Nucleus accumbens (tissue), 56 donors: ENCODE data around the gene GPR31.

Source experiments
- DNase-seq, 56 donors: peaks; one replicate each; lab custom pipeline; 2025; lab: John Stamatoyannopoulos, UW

GPR31 gene

GRCh38 chr6:167122041-167122826 lies 35.5 kb downstream of the GPR31 start:
- no peak for DNase-seq

DNA sequence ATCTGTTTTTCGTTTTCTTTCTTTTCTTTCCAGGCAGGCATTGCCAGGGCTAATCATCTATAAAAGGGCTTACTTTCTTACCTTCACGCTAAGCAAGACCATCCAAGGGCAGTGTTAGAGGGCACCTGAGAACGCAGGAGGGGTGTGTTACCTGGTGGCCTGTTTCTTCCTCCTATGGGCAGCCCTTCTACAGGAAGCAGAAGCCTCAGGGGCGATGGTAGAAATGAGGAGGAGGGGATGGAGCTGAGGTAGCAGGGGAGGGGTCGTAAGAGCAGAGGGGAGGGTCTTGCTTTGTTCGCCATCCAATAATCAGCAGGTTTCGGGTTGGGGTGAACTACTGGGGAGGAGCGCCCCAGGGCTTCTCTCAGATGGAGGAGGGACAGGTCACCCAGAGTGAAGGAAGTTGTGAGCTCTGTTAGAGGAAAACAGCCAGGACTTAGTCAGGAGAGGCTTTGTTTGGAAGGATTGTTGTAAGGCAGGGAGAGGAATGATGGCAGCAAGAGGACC lies 36.4 kb downstream of the GPR31 start:
- DNase-seq, result no peak

DNA sequence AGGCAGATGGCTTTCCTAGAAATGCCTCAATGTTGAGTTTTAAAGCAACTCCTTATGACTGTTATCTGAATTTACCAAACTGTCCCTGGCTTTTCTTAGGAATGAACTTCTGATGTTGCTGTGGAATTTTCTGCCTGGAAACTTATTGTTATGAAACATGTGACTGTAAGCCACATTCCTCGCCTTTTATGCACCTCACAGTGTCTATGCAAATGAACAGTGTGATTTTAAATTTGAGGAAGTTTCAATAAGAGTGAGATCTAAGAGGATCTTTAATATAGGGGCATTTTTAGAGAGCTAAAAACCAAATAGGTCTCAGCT lies 37.2 kb downstream of the GPR31 start:
- no peak for DNase-seq

DNA sequence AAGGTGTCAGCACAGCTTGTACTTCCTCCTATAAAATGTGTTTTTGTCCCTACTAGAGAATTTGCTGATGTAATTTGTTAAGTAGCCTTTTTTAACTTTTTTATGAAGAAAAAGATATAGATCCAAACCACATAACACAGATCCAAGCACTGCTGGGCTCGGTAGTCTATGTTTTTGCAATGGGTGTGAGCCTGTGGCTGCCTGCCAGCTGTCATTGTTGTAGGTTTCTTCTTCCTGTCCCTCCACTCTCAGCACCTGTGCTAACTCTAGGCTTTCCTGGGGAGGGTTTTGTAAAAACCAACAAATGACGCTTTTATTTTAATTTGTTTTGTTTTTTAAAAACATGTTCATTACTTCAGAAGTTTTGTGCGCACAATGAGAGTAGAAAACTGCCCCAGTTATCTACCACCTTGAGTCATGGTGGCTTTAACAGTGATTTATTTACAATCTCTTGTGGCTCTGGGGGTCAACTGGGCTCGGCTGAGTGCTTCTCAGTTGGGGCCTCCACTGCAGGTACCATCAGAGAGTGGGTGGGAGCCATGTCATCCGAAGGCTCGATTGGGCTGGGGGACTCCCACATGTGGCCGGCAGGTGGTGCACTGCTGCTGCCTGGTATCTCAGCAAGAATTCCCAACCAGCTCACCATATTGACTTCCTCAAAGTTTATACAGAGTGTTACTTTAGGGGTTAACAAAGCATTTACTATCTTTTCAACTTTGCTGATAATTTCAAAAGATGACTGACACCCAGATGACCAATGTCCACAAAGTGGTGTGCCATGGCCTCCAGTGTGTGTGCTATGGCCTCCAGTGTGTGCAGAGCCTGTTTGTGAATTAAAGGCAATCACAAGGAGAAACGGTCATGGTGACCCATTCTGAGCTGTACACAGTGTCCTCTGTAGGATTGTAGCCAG lies 37.9 kb downstream of the GPR31 start:
- DNase-seq, result no peak

DNA sequence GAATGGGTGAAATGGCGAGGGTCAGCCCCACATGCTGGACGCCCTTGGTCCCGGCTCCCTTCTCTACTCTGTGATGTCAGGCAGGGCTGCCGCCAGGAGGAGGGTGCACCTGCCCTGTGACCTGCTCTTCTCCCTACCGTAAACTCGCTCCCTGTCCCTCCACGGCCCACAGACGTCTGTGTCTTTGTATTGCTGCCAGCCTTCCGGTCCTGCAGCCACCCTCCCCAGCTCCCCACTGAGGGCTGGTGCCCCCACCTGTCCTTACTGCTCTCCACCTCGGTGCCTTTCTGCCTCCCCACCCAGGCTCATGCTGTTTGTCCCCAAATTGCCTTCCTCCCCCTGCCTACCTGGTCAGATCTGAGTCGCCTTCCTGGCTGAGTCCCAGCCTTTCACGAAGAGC lies 38.9 kb downstream of the GPR31 start:
- no peak for DNase-seq

- no peak for DNase-seq
Measured at GRCh38 chr6:167118006-167118405, 39.8 kb downstream of the GPR31 start.

GRCh38 chr6:167116838-167117228 lies 40.9 kb downstream of the GPR31 start:
- no peak for DNase-seq

DNA sequence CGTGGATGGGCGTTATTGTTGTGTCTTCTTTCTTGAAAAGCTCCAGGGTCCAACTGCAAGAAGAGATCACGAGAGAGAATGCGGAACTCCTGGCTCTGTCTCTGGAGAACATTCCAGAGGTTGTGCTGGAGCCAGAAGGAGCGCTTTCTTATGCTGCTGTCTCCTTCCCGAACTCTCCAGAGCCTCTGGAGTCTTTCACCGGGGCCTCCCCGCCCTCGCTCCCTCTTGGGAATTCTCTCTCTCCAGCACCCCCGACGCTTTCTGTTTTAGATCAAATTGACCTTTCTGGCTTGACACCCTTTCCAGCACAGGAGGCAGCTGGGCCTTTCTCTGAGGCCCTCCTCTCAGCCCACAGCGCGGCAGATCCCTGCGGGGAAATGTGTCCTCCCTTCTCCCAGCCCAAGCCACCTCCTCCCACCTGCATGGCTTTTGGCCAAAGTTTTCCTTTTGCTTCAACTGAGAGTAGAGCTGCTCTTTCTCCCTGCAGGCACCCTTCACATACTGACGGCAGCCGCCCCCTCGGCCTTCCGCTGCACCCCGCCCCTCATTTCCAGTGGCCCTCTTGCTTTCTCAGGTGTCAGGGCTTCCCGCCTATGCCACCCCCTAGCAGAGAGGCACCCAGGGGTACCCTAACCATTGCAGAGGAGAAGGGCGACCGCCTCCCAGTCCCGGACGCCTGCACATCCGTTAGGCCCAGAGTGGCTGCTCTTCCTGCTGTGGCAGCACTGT lies 41.5 kb downstream of the GPR31 start:
- DNase-seq, result no peak

DNA sequence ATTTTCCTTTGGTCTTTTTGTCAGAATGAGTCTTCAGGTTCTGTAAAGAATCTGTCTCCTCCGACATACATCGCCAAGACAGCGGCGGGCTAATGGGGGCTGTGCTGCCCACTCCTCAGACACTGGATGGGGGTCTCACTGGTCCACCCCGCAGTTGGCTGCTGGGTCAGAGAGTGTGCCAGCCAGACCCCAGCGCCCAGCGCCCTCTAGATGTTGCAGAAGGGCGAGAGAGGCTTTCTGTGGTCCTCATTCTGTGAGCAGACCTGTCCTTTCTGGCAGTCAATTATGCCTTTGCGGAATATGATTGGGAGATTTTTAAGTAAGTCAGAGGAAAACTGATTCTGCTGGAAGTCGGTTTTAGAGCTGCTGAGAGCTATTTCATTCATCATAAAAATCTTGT lies 42.7 kb downstream of the GPR31 start:
- no peak for DNase-seq

DNA sequence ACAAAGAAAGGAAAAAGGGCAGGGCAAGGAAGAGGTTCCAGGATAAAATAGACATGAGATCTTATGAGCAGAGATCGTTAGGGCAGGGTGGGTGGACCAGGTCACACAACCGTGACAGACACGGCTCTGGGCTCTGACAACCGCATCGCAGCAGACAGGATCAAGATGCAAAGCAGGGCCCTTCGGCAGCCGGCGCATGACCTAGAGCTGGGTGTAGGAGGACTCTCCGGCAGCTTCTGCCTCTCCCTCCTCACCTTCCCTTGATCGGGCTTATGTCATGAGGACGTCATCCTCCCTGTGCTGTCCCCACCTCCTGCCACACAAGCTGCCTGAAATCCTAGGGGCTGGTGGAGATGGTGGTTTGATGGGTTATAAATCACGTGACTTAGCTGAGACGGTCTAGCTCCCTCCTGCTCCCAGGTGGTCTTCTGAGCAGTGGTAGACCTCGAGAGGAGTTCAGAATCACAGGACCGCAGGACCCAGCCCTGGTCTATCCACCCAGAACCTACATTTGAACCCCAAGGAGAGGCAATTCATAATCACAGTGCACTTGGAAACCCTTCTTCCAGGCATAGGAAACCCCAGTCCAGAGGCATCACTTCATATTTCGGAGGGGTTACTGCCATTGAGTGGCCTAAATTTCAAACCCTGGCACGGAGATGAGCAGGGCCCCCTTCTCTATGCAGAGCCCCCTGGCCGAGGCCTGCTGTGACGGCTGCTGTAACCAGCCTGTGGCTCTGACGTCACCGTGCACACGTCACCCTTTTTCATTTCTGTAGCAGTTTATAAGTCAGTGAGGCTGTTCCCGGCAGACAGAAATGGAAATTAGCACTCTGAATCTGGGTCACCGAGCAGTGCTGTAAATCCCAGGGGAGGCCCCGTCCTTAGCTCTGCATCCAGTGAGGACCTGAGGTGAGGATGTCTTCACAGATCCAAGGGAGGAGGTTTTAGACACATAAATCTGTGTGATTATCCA lies 43.6 kb downstream of the GPR31 start:
- no peak for DNase-seq

- no peak for DNase-seq
Measured at GRCh38 chr6:167113047-167113754, 44.6 kb downstream of the GPR31 start.

GRCh38 chr6:167112421-167112820 lies 45.4 kb downstream of the GPR31 start:
- DNase-seq, result no peak

DNA sequence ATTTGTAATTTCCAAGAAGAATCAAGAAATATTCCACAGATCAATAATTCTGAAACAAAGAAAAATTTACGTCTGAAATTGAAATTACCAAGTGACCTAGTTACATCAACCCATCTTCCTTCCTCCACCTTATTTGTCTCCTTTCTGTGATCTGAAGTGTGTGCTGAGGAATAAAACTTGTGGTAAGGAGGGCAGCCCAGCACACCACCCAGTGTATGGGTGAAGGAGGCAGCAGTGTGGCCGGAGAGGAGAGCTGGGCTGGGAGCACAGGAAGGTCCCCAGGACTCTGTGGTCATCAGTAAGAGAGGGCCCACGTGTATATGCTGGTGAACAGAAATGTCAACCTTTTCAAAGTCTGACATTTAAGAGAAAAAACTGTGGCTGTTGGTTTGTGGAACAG lies 46.2 kb downstream of the GPR31 start:
- no peak for DNase-seq

DNA sequence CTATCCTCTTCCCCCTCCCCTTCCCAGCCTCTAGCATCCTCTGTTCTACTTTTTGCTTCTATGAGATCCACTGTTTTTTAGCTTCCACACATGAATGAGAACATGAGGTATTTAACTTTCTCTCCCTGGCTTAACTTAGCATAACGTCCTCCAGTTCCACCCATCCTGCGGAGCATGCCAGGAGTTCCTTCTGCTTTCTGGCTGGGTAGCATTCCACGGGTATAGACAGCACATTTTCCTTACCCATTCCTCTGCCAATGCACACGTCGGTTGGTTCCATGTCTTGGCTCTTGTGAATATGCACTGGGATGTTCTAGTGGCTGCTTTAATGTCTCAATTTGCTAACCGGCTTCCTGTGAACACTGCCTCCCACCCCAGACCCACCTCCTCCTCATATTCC lies 48.1 kb downstream of the GPR31 start:
- DNase-seq, result no peak

DNA sequence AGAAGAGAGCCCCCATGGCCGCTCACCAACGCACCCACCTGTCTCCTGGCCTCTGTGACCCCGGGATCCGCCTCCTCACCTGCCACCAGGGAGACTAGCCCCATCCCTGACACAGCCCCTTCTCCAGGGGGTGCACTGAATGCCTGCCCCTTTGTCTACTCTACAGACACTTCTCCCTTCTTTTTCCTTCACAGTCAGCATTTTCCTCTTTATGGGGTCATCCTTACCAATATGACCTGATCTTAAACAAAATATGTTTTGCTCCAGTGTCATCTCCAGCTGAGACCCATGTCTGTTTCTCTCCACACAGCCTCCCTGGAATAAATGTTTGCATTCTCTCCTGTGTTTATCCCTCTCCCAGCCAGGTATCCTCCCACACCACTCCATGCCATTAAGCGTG lies 49.5 kb downstream of the GPR31 start:
- DNase-seq, result no peak

DNA sequence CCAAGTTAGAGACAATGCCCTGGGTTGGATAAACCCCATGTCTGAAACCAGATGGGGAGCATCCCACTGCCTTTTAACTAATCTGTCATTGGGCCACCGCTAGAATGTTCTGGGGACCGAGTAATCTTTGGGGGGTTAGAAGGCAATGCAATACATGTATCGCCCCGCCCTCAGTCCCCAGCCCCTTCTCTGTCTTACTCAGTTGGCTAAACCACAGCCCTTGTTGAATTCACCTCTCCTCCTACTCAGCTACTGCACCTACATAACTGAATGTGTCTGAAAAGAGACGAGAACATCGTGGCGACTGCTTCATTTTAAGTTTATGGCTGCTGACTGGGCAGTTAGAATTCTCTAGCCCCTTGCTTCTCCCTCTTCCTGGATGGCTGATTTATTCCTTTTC lies 50.0 kb downstream of the GPR31 start:
- DNase-seq, result no peak

- DNase-seq, result no peak
Measured at GRCh38 chr6:167106406-167106805, 51.4 kb downstream of the GPR31 start.
